Measurements from ENCODE around the gene GRIK1.

- TF ChIP-seq ZBTB21 (CRISPR knock-in tag; IDR thresholded peaks at IDR 0.05; ENCODE audit: borderline replicate concordance) (no peak), USF1 (CRISPR knock-in tag; IDR thresholded peaks at IDR 0.05) (no peak), FOXJ3 (CRISPR knock-in tag; IDR thresholded peaks at IDR 0.05; ENCODE audit: borderline replicate concordance) (no peak)
- TF ChIP-seq, protein P1, sequence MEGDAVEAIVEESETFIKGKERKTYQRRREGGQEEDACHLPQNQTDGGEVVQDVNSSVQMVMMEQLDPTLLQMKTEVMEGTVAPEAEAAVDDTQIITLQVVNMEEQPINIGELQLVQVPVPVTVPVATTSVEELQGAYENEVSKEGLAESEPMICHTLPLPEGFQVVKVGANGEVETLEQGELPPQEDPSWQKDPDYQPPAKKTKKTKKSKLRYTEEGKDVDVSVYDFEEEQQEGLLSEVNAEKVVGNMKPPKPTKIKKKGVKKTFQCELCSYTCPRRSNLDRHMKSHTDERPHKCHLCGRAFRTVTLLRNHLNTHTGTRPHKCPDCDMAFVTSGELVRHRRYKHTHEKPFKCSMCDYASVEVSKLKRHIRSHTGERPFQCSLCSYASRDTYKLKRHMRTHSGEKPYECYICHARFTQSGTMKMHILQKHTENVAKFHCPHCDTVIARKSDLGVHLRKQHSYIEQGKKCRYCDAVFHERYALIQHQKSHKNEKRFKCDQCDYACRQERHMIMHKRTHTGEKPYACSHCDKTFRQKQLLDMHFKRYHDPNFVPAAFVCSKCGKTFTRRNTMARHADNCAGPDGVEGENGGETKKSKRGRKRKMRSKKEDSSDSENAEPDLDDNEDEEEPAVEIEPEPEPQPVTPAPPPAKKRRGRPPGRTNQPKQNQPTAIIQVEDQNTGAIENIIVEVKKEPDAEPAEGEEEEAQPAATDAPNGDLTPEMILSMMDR (IDR thresholded peaks at IDR 0.05), result no peak
Measured at GRCh38 chr21:29578306-29578705, 361.5 kb downstream of the GRIK1 start.
